ENCODE data around the gene SLC22A8. TPM values are rescaled to one million over a fixed set of nuclear protein-coding genes. Genes with fewer than 3 reads are reported as not detected.

SLC22A8 gene
- total and polyA plus RNA-seq, 2 of the 4 experiments (the other 2 are of a cell fraction), result not detected

DNA sequence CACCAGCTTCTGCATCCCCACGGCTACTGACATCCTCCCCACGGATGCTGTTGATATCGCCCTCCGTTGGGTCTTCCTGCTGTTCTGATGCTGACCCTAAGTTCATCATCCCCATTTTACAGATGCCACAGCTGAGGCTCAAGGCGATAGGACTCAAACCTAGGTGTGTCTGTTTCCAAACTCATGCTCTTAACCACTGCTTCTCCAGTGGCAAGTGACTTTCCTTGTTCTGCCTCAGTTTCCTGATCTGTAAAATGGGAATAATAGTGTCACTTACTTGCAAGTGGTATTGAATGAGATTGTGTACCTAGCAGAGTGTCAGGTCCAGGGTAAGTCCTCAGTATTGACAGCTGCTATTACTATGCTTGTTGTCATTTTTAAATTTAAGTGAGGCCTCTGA lies 16.5 kb downstream of the SLC22A8 start:
- no peak overlapping the region for H2BK20ac ChIP-seq (ENCODE audit: low read depth, low read length)
- in situ Hi-C loops (cut with MboI; ENCODE audit: low sequenced_read_pairs), result no loop called here
- H3K14ac ChIP-seq (replicated peaks; ENCODE audit: low read depth, low read length), result no peak overlapping the region
- H2BK120ac ChIP-seq (ENCODE audit: low read depth, low read length), result no peak overlapping the region
- no peaks in the 10 kb centered on the region for H3K36me3 ChIP-seq (ENCODE audit: control insufficient read depth, insufficient read depth, low read length)
- no peak overlapping the region for H3K4me2 ChIP-seq (ENCODE audit: low read depth, low read length)
- no peak overlapping the region for H2AFZ ChIP-seq (replicated peaks; ENCODE audit: low read length, poor library complexity)
- WGBS, 2 experiments (ENCODE audit: extremely low coverage in 2 of 2, insufficient read length in 1 of 2), result 88% methylated on average over 4 of the region's 5 CpGs; no CpG with 5 or more reads in 1 of the 2 experiments
- intact Hi-C loops (cut with micrococcal nuclease), result no loop called here
- peaks cover 4% of the 10 kb centered on the region; the same call in 1 of the 2 replicates for H3K27me3 ChIP-seq (ENCODE audit: control insufficient read depth, insufficient read depth, low read length)
- no peak overlapping the region for H2BK5ac ChIP-seq (ENCODE audit: low read depth, low read length, poor library complexity, severe bottlenecking)
- no peak overlapping the region for H4K8ac ChIP-seq (ENCODE audit: low read depth in 2 of 2, low read length in 2 of 2)
- no peaks in the 10 kb centered on the region for H3K4me1 ChIP-seq (ENCODE audit: control insufficient read depth, insufficient read depth, low read length)
- no peaks in the 10 kb centered on the region; the same call in 1 of the 2 replicates for H3K9me1 ChIP-seq (ENCODE audit: insufficient read depth, low read length)
- BruUV-seq (replicated peaks), result no TSS peak
- H3K9ac ChIP-seq (ENCODE audit: low read depth, low read length), result no peak overlapping the region
- H3K56ac ChIP-seq (ENCODE audit: extremely low read depth, insufficient read depth, low read length), result no peak overlapping the region
- H3K4me3 ChIP-seq (ENCODE audit: insufficient read depth, low read depth, low read length), result no peak overlapping the region
- no peak overlapping the region for H3K18ac ChIP-seq (ENCODE audit: low read depth, low read length)
- no peaks in the 10 kb centered on the region for H4K20me1 ChIP-seq (ENCODE audit: insufficient read depth, low read length)
- H4K5ac ChIP-seq (ENCODE audit: low read depth, low read length), result no peak overlapping the region
- no peak overlapping the region for H2AK9ac ChIP-seq (replicated peaks; ENCODE audit: low read depth, low read length, poor library complexity)
- no peak overlapping the region for H2BK15ac ChIP-seq (ENCODE audit: low read depth, low read length)
- no peak overlapping the region for H3K27ac ChIP-seq (ENCODE audit: insufficient read depth, low read length)
- ChIA-PET POLR2A (ENCODE audit: unreplicated experiment) (no interaction called here), CTCF (no interaction called here)
- no peaks in the 10 kb centered on the region for H3K79me1 ChIP-seq (ENCODE audit: low read depth in 1 of 2, low read length in 2 of 2)
- TF ChIP-seq MAFK (IDR thresholded peaks at IDR 0.05; ENCODE audit: low read depth, low read length), result no peak
- no peak for TF ChIP-seq RAD21 (IDR thresholded peaks at IDR 0.05; ENCODE audit: low read length)
- TF ChIP-seq SMC3 (IDR thresholded peaks at IDR 0.05; ENCODE audit: low read depth, low read length), result no peak
- no peak for TF ChIP-seq CHD1 (IDR thresholded peaks at IDR 0.05; ENCODE audit: low read depth, low read length)
- no peak for TF ChIP-seq NFE2L2 (IDR thresholded peaks at IDR 0.05; ENCODE audit: low read depth, low read length)
- TF ChIP-seq POLR2A (IDR thresholded peaks at IDR 0.05; ENCODE audit: low read depth, low read length), result no peak
- no peak for TF ChIP-seq MAZ (IDR thresholded peaks at IDR 0.05; ENCODE audit: borderline replicate concordance, low read depth, low read length)
- no peak for TF ChIP-seq RCOR1 (IDR thresholded peaks at IDR 0.05; ENCODE audit: insufficient replicate concordance, low read length)
- no peak for TF ChIP-seq CEBPB (IDR thresholded peaks at IDR 0.05; ENCODE audit: low read depth, low read length)
- ATAC-seq (ENCODE audit: low read depth) (no peak), DNase-seq (no peak)
- H3K23ac ChIP-seq (ENCODE audit: low read depth, low read length), result no peak overlapping the region
- H3K4ac ChIP-seq (ENCODE audit: low read depth, low read length), result no peak overlapping the region
- dilution Hi-C loops (cut with HindIII; ENCODE audit: low sequenced_read_pairs, unreplicated experiment), result no loop called here
- H4K91ac ChIP-seq (ENCODE audit: insufficient read depth, low read depth, low read length), result no peak overlapping the region
- H2AK5ac ChIP-seq (ENCODE audit: low read depth, low read length), result no peak overlapping the region
- H3K9me3 ChIP-seq (ENCODE audit: control insufficient read depth, insufficient read depth, low read length), result no peaks in the 10 kb centered on the region

All from IMR-90 (cell line).